ENCODE data around the gene WDR53. TPM values are rescaled to one million over a fixed set of nuclear protein-coding genes. Genes with fewer than 3 reads are reported as not detected.
A peak's percentile ranks its signal among the peaks of the same experiment; 100 is the strongest.
"Not testable (repeated sequence)": the region's sequence is repeated elsewhere in the genome, so short reads cannot be mapped to it uniquely, and the experiment has no call there.

WDR53 gene
- total and polyA plus RNA-seq, 10 donors = 6.2 to 17.7 (median 13.3) TPM

GRCh38 chr3:196572389-196572788, 4.0 kb upstream of the WDR53 start:
- no peak overlapping the region for H3K27ac ChIP-seq
- TF ChIP-seq POLR2AphosphoS5 (IDR thresholded peaks at IDR 0.05) = no peak
- TF ChIP-seq, protein P1, sequence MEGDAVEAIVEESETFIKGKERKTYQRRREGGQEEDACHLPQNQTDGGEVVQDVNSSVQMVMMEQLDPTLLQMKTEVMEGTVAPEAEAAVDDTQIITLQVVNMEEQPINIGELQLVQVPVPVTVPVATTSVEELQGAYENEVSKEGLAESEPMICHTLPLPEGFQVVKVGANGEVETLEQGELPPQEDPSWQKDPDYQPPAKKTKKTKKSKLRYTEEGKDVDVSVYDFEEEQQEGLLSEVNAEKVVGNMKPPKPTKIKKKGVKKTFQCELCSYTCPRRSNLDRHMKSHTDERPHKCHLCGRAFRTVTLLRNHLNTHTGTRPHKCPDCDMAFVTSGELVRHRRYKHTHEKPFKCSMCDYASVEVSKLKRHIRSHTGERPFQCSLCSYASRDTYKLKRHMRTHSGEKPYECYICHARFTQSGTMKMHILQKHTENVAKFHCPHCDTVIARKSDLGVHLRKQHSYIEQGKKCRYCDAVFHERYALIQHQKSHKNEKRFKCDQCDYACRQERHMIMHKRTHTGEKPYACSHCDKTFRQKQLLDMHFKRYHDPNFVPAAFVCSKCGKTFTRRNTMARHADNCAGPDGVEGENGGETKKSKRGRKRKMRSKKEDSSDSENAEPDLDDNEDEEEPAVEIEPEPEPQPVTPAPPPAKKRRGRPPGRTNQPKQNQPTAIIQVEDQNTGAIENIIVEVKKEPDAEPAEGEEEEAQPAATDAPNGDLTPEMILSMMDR (IDR thresholded peaks at IDR 0.05 in 8 of 11, conservative IDR thresholded peaks at IDR 0.05 in 3 of 11) = no peak
- no peak for TF ChIP-seq POLR2A (IDR thresholded peaks at IDR 0.05)
- H3K27me3 ChIP-seq (replicated peaks in 1 of 7) = no peaks in the 10 kb centered on the region
- 0 to 100% (median 45%) methylated on average over 1 of the region's 1 CpG for WGBS, 5 donors
- intact Hi-C loops (cut with DNase I; ENCODE audit: low total_unique reads) = no loop called here
- H3K4me3 ChIP-seq = no peak overlapping the region
- peaks cover 0 to 2% (median under 1%) of the 10 kb centered on the region in 6 donors for H3K36me3 ChIP-seq
- peaks cover 12 to 86% (median 59%) of the 10 kb centered on the region in 6 donors for H3K4me1 ChIP-seq
- no peak for DNase-seq
- H3K9me3 ChIP-seq = no peaks in the 10 kb centered on the region

DNA sequence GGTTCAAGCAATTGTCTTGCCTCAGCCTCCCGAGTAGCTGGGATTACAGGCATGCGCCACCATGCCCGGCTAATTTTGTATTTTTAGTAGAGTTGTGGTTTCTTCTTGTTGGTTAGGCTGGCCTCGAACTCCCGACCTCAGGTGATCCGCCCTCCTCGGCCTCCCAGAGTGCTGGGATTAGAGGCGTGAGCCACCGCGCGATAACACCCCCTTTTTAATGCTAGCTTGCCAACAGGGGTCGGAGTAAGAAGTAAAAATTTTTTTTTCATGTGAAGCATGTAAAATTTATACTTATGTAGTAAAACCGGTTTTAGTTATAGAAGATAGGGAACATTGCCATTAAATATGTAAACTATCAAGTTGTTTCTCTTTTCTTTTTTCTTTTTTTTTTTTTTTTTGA, 2.0 kb upstream of the WDR53 start:
- intact Hi-C loops (cut with DNase I; ENCODE audit: low total_unique reads); H3K4me3 ChIP-seq; DNase-seq; H3K27ac ChIP-seq; H3K27me3 ChIP-seq (replicated peaks in 1 of 7); H3K9me3 ChIP-seq: not testable (repeated sequence)
- WGBS, 5 donors = 86 to 94% (median 92%) methylated on average over 13 of the region's 13 CpGs
- Histone ChIP-seq H3K4me1 (peaks cover 15 to 92% (median 59%) of the 10 kb centered on the region in 6 donors), H3K36me3 (peaks cover 0 to 17% (median 0%) of the 10 kb centered on the region in 6 donors)

DNA sequence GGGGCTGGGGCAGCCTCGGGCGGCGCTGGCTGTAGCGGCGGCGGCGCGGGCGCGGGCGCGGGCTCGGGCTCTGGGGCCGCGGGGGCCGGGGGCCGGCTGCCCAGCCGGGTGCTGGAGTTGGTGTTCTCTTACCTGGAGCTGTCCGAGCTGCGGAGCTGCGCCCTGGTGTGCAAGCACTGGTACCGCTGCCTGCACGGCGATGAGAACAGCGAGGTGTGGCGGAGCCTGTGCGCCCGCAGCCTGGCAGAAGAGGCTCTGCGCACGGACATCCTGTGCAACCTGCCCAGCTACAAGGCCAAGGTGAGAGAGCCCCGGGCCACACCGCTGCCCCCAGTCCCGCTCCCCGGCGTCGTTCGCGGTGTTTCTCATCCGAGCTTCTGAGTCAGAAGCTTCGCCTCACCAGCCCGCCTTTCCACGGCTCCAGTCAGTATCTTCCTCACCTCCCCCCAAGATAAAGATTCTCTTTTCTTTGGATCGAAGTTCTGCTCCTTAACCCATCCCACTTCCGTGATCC, 706 bp upstream of the WDR53 start:
- Histone ChIP-seq H3K27me3 (replicated peaks in 1 of 7) (no peaks in the 10 kb centered on the region), H3K4me3 (peak overlapping the region; percentile 68 to 96 (median 87)), H3K27ac (peak overlapping the region; percentile 53 to 93 (median 90)), H3K4me1 (peaks cover 15 to 92% (median 54%) of the 10 kb centered on the region in 6 donors), H3K36me3 (peaks cover 0 to 17% (median 0%) of the 10 kb centered on the region in 6 donors), H3K9me3 (no peaks in the 10 kb centered on the region)
- TF ChIP-seq POLR2A (IDR thresholded peaks at IDR 0.05) (no peak), POLR2AphosphoS5 (IDR thresholded peaks at IDR 0.05) (no peak)
- TF ChIP-seq, protein P1 (IDR thresholded peaks at IDR 0.05 in 8 of 11, conservative IDR thresholded peaks at IDR 0.05 in 3 of 11) = no peak
- DNase-seq = peak; percentile 91
- 0 to 1% (median 1%) methylated on average over 18 to 44 of the region's 44 CpGs for WGBS, 5 donors
- intact Hi-C loops (cut with DNase I; ENCODE audit: low total_unique reads) = no loop called here

DNA sequence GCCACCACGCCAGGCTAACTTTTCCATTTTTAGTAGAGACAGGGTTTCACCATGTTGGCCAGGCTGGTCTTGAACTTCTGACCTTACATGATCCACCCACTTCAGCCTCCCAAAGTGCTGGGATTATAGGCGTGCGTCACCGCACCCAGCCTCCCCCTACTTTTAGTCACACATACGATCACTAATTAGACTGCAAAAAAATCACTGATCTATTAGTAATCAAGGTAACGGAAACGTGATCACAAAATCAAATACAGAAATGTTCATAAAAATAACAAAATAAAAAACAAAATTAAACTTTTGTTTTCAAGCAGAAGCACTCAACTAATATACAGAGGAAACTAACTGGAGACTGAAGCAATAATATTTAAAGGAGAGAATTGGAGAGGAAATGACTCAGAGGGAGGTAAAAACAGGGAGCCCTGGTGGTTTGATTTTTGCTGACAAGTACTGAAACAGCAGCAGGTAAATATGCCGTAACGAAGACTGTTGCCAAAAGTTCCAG, 4.6 kb downstream of the WDR53 start:
- WGBS, 5 donors = 73 to 86% (median 73%) methylated on average over 9 of the region's 9 CpGs
- TF ChIP-seq, protein P1 (IDR thresholded peaks at IDR 0.05 in 8 of 11, conservative IDR thresholded peaks at IDR 0.05 in 3 of 11) = no peak
- TF ChIP-seq POLR2AphosphoS5 (IDR thresholded peaks at IDR 0.05) = no peak
- TF ChIP-seq POLR2A (IDR thresholded peaks at IDR 0.05) = no peak
- intact Hi-C loops (cut with DNase I; ENCODE audit: low total_unique reads) = no loop called here
- Histone ChIP-seq H3K4me3 (no peak overlapping the region), H3K27me3 (replicated peaks in 1 of 7) (no peaks in the 10 kb centered on the region), H3K9me3 (no peaks in the 10 kb centered on the region), H3K27ac (peak overlapping the region in 6 of 8 donors; percentile 2 to 64 (median 29)), H3K4me1 (peaks cover 4 to 69% (median 28%) of the 10 kb centered on the region in 6 donors), H3K36me3 (peaks cover 0 to 52% (median 16%) of the 10 kb centered on the region in 6 donors)
- no peak for DNase-seq

Data from spleen (tissue), 11 donors.